ENCODE results near the gene STXBP6. TPM values are rescaled to one million over a fixed set of nuclear protein-coding genes. Genes with fewer than 3 reads are reported as not detected.

The STXBP6 gene
- total RNA-seq, 1 donor from 2014 or later, result not detected

DNA sequence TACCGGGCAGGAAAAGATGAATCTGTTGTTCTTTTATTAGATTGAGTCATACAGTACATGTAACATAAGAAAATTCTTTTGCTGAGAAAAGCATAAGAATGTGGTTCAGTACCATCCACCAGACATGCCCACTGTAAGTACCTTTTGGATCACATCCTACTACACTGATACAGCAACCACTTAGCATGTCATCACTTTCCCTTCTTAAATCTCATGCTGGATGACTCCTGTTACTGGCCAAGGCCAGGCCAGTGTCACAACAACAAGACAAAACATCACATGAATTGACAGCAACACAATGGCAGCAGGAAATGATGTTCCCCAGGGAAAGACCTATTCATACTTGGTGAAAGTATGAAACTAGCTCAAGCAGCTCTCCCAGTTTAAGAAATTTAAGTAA lies 46.4 kb downstream of the STXBP6 start:
- intact Hi-C loops (cut with micrococcal nuclease), result no loop called here
- Mint-ChIP-seq H3K4me3 (ENCODE audit: low read depth) (no peak overlapping the region), H3K9me3 (no peaks in the 10 kb centered on the region), H3K27me3 (ENCODE audit: low read depth) (no peaks in the 10 kb centered on the region), H3K27ac (no peak overlapping the region), H3K4me1 (ENCODE audit: low read depth) (no peaks in the 10 kb centered on the region), H3K36me3 (ENCODE audit: low read depth) (no peaks in the 10 kb centered on the region)
- DNase-seq (ENCODE audit: low spot score), result no peak

DNA sequence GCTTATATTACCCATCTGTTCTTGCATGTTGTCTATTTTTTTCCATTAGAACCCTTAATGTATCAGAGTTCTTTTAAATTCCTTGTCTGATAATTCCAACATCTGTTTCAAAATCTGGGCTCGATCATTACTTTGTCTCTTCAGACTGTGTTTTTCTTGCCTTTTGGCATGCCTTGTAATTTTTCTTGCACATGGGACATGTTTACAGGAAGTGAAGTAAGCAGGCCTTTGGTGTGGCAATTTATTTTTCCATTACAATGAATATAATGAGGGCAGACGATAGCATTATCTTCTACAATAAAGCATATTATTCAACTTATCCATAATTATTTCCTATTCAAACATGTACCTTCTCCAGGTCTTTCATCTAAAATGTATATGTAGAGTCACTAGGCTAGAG lies 48.3 kb downstream of the STXBP6 start:
- intact Hi-C loops (cut with micrococcal nuclease), result no loop called here
- Mint-ChIP-seq H3K27ac (no peak overlapping the region), H3K4me3 (ENCODE audit: low read depth) (no peak overlapping the region), H3K9me3 (no peaks in the 10 kb centered on the region), H3K36me3 (ENCODE audit: low read depth) (no peaks in the 10 kb centered on the region), H3K27me3 (ENCODE audit: low read depth) (no peaks in the 10 kb centered on the region), H3K4me1 (ENCODE audit: low read depth) (no peaks in the 10 kb centered on the region)
- no peak for DNase-seq (ENCODE audit: low spot score)

- no peak overlapping the region for H3K27ac Mint-ChIP-seq
- no peaks in the 10 kb centered on the region for H3K27me3 Mint-ChIP-seq (ENCODE audit: low read depth)
- no peak for DNase-seq (ENCODE audit: low spot score)
- no peaks in the 10 kb centered on the region for H3K4me1 Mint-ChIP-seq (ENCODE audit: low read depth)
- intact Hi-C loops (cut with micrococcal nuclease), result no loop called here
- no peak overlapping the region for H3K4me3 Mint-ChIP-seq (ENCODE audit: low read depth)
- H3K9me3 Mint-ChIP-seq, result no peaks in the 10 kb centered on the region
- H3K36me3 Mint-ChIP-seq (ENCODE audit: low read depth), result no peaks in the 10 kb centered on the region
Measured at GRCh38 chr14:25001156-25001555, 48.8 kb downstream of the STXBP6 start.

- Mint-ChIP-seq H3K36me3 (ENCODE audit: low read depth) (no peaks in the 10 kb centered on the region), H3K9me3 (no peaks in the 10 kb centered on the region), H3K27ac (no peak overlapping the region), H3K27me3 (ENCODE audit: low read depth) (no peaks in the 10 kb centered on the region), H3K4me3 (ENCODE audit: low read depth) (no peak overlapping the region), H3K4me1 (ENCODE audit: low read depth) (no peaks in the 10 kb centered on the region)
- DNase-seq (ENCODE audit: low spot score), result no peak
- intact Hi-C loops (cut with micrococcal nuclease), result no loop called here
Measured at GRCh38 chr14:24999157-24999556, 50.8 kb downstream of the STXBP6 start.

- intact Hi-C loops (cut with micrococcal nuclease), result no loop called here
- no peaks in the 10 kb centered on the region for H3K4me1 Mint-ChIP-seq (ENCODE audit: low read depth)
- DNase-seq (ENCODE audit: low spot score), result no peak
- H3K27ac Mint-ChIP-seq, result no peak overlapping the region
- no peaks in the 10 kb centered on the region for H3K36me3 Mint-ChIP-seq (ENCODE audit: low read depth)
- no peak overlapping the region for H3K4me3 Mint-ChIP-seq (ENCODE audit: low read depth)
- H3K27me3 Mint-ChIP-seq (ENCODE audit: low read depth), result no peaks in the 10 kb centered on the region
- H3K9me3 Mint-ChIP-seq, result no peaks in the 10 kb centered on the region
Measured at GRCh38 chr14:24996930-24997725, 52.8 kb downstream of the STXBP6 start.

DNA sequence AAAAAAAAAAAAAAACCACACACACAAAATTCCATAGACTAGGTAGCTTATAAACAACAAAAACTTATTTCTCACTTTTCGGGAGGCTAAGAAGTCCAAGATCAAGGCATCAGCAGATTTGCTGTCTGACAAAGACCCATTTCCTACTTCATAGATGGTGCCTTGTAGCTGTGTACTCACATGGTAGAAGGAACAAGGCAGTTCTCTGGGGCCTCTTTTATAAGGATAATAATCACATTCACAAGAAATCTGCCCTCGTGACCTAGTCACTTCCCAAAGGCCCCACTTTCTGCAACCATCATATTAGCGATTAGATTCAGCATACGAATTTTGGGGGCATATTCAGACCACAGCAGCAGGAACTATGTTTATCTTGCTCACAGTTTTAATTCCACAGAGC lies 54.9 kb downstream of the STXBP6 start:
- H3K4me1 Mint-ChIP-seq (ENCODE audit: low read depth), result no peaks in the 10 kb centered on the region
- no peak for DNase-seq (ENCODE audit: low spot score)
- H3K4me3 Mint-ChIP-seq (ENCODE audit: low read depth), result no peak overlapping the region
- intact Hi-C loops (cut with micrococcal nuclease), result no loop called here
- H3K27me3 Mint-ChIP-seq (ENCODE audit: low read depth), result no peaks in the 10 kb centered on the region
- H3K27ac Mint-ChIP-seq, result no peak overlapping the region
- H3K36me3 Mint-ChIP-seq (ENCODE audit: low read depth), result no peaks in the 10 kb centered on the region
- H3K9me3 Mint-ChIP-seq, result no peaks in the 10 kb centered on the region

- Mint-ChIP-seq H3K36me3 (ENCODE audit: low read depth) (no peaks in the 10 kb centered on the region), H3K4me3 (ENCODE audit: low read depth) (no peak overlapping the region), H3K27ac (no peak overlapping the region), H3K27me3 (ENCODE audit: low read depth) (no peaks in the 10 kb centered on the region), H3K4me1 (ENCODE audit: low read depth) (no peaks in the 10 kb centered on the region), H3K9me3 (no peaks in the 10 kb centered on the region)
- no peak for DNase-seq (ENCODE audit: low spot score)
- intact Hi-C loops (cut with micrococcal nuclease), result no loop called here
Measured at GRCh38 chr14:24993631-24994030, 56.3 kb downstream of the STXBP6 start.

DNA sequence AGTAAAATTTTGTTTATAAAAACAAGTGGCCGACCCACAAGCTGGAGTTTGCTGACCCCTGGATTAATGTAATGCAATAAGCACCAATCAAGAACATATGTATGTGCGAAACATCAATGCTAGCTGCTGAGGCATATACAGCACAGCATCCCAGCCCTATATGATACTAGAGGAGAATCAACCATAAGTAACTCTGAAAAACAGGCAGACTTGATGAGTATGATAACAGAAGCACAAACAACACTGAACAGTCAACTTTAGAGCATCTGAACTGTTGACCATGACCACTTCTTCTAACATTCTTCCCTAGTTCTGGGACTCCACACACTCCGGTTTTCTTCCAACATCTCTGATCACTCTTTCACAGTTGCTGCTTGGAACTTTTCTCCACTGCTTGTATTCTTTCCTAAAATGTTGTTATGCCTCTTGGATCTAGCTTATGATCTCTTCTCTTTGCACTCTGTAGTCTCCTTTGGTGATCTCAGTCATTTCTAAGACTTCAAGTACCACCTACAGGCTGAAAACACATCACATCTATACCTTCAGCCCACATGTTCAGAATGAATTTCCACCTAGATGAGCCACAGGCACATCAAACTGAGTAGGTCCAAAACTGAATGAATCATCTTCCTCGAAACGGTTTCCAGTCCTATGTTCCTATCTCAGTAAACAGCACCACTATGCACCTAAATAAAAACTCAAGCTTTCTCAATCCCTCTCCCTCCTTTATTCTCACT lies 57.2 kb downstream of the STXBP6 start:
- intact Hi-C loops (cut with micrococcal nuclease), result no loop called here
- H3K4me3 Mint-ChIP-seq (ENCODE audit: low read depth), result no peak overlapping the region
- no peaks in the 10 kb centered on the region for H3K36me3 Mint-ChIP-seq (ENCODE audit: low read depth)
- H3K27me3 Mint-ChIP-seq (ENCODE audit: low read depth), result no peaks in the 10 kb centered on the region
- no peaks in the 10 kb centered on the region for H3K9me3 Mint-ChIP-seq
- H3K27ac Mint-ChIP-seq, result no peak overlapping the region
- no peaks in the 10 kb centered on the region for H3K4me1 Mint-ChIP-seq (ENCODE audit: low read depth)
- no peak for DNase-seq (ENCODE audit: low spot score)

- Mint-ChIP-seq H3K9me3 (no peaks in the 10 kb centered on the region), H3K4me3 (ENCODE audit: low read depth) (no peak overlapping the region), H3K36me3 (ENCODE audit: low read depth) (no peaks in the 10 kb centered on the region), H3K27ac (no peak overlapping the region), H3K4me1 (ENCODE audit: low read depth) (no peaks in the 10 kb centered on the region), H3K27me3 (ENCODE audit: low read depth) (no peaks in the 10 kb centered on the region)
- intact Hi-C loops (cut with micrococcal nuclease), result no loop called here
- no peak for DNase-seq (ENCODE audit: low spot score)
Measured at GRCh38 chr14:24991821-24992220, 58.1 kb downstream of the STXBP6 start.

- no peaks in the 10 kb centered on the region for H3K27me3 Mint-ChIP-seq (ENCODE audit: low read depth)
Measured at GRCh38 chr14:24991288-24991687, 58.7 kb downstream of the STXBP6 start.

GRCh38 chr14:24990773-24991172 lies 59.2 kb downstream of the STXBP6 start:
- no peak overlapping the region for H3K4me3 Mint-ChIP-seq (ENCODE audit: low read depth)
- no peaks in the 10 kb centered on the region for H3K4me1 Mint-ChIP-seq (ENCODE audit: low read depth)
- H3K27me3 Mint-ChIP-seq (ENCODE audit: low read depth), result no peaks in the 10 kb centered on the region
- H3K9me3 Mint-ChIP-seq, result no peaks in the 10 kb centered on the region
- H3K27ac Mint-ChIP-seq, result no peak overlapping the region
- no peak for DNase-seq (ENCODE audit: low spot score)
- H3K36me3 Mint-ChIP-seq (ENCODE audit: low read depth), result no peaks in the 10 kb centered on the region
- intact Hi-C loops (cut with micrococcal nuclease), result no loop called here

More at GRCh38 chr14:24991288-24991687, 58.7 kb downstream of the STXBP6 start:
- Mint-ChIP-seq H3K4me1 (ENCODE audit: low read depth) (no peaks in the 10 kb centered on the region), H3K27ac (no peak overlapping the region), H3K4me3 (ENCODE audit: low read depth) (no peak overlapping the region), H3K36me3 (ENCODE audit: low read depth) (no peaks in the 10 kb centered on the region), H3K9me3 (no peaks in the 10 kb centered on the region)
- DNase-seq (ENCODE audit: low spot score), result no peak
- intact Hi-C loops (cut with micrococcal nuclease), result no loop called here

DNA sequence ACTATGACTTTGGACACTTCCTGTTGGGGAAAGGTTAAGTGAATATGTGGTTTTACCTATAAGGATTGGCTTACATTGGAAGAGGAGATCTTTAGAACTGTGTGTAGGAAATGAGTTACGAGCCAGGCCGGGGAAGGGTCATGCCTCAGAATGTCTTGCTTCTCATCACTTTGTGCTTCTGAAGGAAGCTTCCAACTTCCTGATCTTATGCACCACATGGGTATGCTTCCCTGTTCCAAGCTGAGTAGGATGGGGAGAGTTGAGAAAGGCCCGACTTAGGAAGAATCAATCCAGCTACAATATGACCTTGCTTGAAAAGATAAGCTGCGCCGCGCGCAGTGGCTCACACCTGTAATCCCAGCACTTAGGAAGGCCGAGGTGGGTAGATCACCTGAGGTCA lies 59.9 kb downstream of the STXBP6 start:
- no peaks in the 10 kb centered on the region for H3K4me1 Mint-ChIP-seq (ENCODE audit: low read depth)
- H3K27me3 Mint-ChIP-seq (ENCODE audit: low read depth), result no peaks in the 10 kb centered on the region
- H3K36me3 Mint-ChIP-seq (ENCODE audit: low read depth), result no peaks in the 10 kb centered on the region
- no peak overlapping the region for H3K27ac Mint-ChIP-seq
- H3K9me3 Mint-ChIP-seq, result no peaks in the 10 kb centered on the region
- intact Hi-C loops (cut with micrococcal nuclease), result no loop called here
- DNase-seq (ENCODE audit: low spot score), result no peak
- no peak overlapping the region for H3K4me3 Mint-ChIP-seq (ENCODE audit: low read depth)

DNA sequence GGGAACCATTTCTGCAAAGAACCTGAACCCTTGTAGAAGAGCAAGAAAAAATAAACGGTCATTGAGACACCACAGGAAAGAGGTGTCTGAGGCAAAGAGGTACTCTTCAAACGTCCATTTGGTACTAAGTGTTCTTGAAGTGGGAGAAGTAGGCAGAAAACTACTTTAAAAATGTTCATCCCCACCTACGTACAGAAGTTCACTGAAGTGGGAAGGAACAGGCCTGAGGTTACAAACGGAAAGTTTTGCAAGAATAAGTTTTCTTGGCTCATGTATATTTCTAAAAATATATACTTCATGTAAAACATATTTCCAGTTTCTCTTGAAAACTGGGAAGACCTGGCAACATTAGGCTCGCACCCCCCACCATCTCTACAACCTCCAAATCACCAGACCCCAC lies 61.2 kb downstream of the STXBP6 start:
- intact Hi-C loops (cut with micrococcal nuclease), result no loop called here
- Mint-ChIP-seq H3K4me1 (ENCODE audit: low read depth) (no peaks in the 10 kb centered on the region), H3K27ac (no peak overlapping the region), H3K36me3 (ENCODE audit: low read depth) (no peaks in the 10 kb centered on the region), H3K27me3 (ENCODE audit: low read depth) (no peaks in the 10 kb centered on the region), H3K4me3 (ENCODE audit: low read depth) (no peak overlapping the region), H3K9me3 (no peaks in the 10 kb centered on the region)
- DNase-seq (ENCODE audit: low spot score), result no peak
